Naive B cell (primary cell): ENCODE data around the gene C1QTNF12. TPM values are rescaled to one million over a fixed set of nuclear protein-coding genes. Genes with fewer than 3 reads are reported as not detected.
"Not testable (repeated sequence)": the region's sequence is repeated elsewhere in the genome, so short reads cannot be mapped to it uniquely, and the experiment has no call there.

ENCODE experiments used
- ATAC-seq, 2 donors: fragments of 150-1000 bp; cut with Tn5 transposase; 2 replicates each; pipeline ENCODE4 v1.10.0; 2021; ENCODE audit warnings: low read depth in 2 of 2, mild to moderate bottlenecking in 2 of 2, moderate library complexity in 2 of 2
- DNase-seq: peaks from one replicate; pipeline ENCODE4 v3.0.0; 2022
- H3K27ac Mint-ChIP-seq, 6 donors: one replicate each; pipeline ENCODE4 v1.8.0; 2020 to 2022; ENCODE audit warnings: mild to moderate bottlenecking in 6 of 6, mixed read lengths in 6 of 6, moderate library complexity in 5 of 6, inconsistent platforms in 2 of 6
- H3K27me3 Mint-ChIP-seq, 3 donors: one replicate each; pipeline ENCODE4 v1.8.0; 2021 to 2022; ENCODE audit warnings: mixed read lengths in 3 of 3, mild to moderate bottlenecking in 1 of 3
- H3K36me3 Mint-ChIP-seq, 2 donors: one replicate each; pipeline ENCODE4 v1.8.0; 2020 to 2022; ENCODE audit warnings: mixed read lengths in 2 of 2, inconsistent platforms in 1 of 2, mild to moderate bottlenecking in 1 of 2
- H3K4me1 Mint-ChIP-seq, 3 donors: one replicate each; pipeline ENCODE4 v1.8.0; 2020 to 2022; ENCODE audit warnings: mixed read lengths in 3 of 3, inconsistent platforms in 1 of 3, mild to moderate bottlenecking in 1 of 3, moderate library complexity in 1 of 3
- H3K4me3 Mint-ChIP-seq, 8 donors: one replicate each; pipeline ENCODE4 v1.8.0; 2020 to 2022; ENCODE audit warnings: mild to moderate bottlenecking in 8 of 8, mixed read lengths in 8 of 8, moderate library complexity in 8 of 8, inconsistent platforms in 2 of 8
- H3K9me3 Mint-ChIP-seq, 7 donors: one replicate each; pipeline ENCODE4 v1.8.0; 2020 to 2022; ENCODE audit warnings: mixed read lengths in 7 of 7, mild to moderate bottlenecking in 5 of 7, inconsistent platforms in 2 of 7, moderate library complexity in 1 of 7
- polyA plus RNA-seq, 6 donors: library from polyadenylated mRNA; unstranded; fragments of 300-500 nt; fragmentation: Illumina TruSeq; gene quantifications; one replicate each; pipeline ENCODE4 v1.2.3, GENCODE V29; 2021; ENCODE audit warnings: low read depth in 6 of 6

Gene C1QTNF12
- polyA plus RNA-seq, 6 donors from 2014 or later: not detected

GRCh38 chr1:1195726-1196125 is 50.8 kb downstream of the C1QTNF12 start:
- H3K27ac Mint-ChIP-seq: peak overlapping the region in 1 of 6 donors; percentile 30
- H3K4me1 Mint-ChIP-seq, H3K4me3 Mint-ChIP-seq, H3K27me3 Mint-ChIP-seq, DNase-seq, ATAC-seq: not testable (repeated sequence)
- peaks cover 6 to 28% (median 15%) of the 10 kb centered on the region in 7 donors for H3K9me3 Mint-ChIP-seq
- peaks cover 13 to 19% of the 10 kb centered on the region in 2 donors for H3K36me3 Mint-ChIP-seq

DNA sequence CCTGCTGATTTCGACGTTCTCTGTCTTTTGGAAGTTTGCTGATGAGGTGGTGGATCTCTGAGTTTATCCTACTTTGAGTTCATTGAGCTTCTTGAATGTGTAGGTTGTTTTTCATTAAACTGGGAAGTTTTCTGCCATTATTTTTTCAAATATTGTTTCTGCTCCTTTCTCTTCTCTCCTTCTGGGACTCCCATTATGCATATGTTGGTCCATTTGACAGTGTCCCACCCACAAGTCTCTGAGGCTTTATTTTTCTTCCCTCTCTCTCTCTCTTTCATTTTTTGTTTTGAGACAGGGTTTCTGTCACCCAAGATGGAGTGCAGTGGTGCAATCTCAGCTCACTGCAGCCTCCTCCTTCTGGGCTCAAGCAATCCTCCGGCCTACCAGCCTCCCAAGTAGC is 51.8 kb downstream of the C1QTNF12 start:
- Mint-ChIP-seq H3K27me3 (peaks cover 0 to 8% (median 8%) of the 10 kb centered on the region in 3 donors), H3K4me3 (peak overlapping the region in 1 of 8 donors; percentile 42), H3K27ac (no peak overlapping the region)

More for the DNA sequence above, 51.8 kb downstream of the C1QTNF12 start:
- Mint-ChIP-seq H3K9me3 (peaks cover 6 to 28% (median 15%) of the 10 kb centered on the region in 7 donors), H3K4me1 (no peaks in the 10 kb centered on the region), H3K36me3 (peaks cover 13 to 19% of the 10 kb centered on the region in 2 donors)
- no peak for ATAC-seq
- no peak for DNase-seq

Other genes starting within 250 kb of the C1QTNF12 start
- under 1 TPM in 2 of 6 donors, not detected in 4; 0.45 to 0.64 TPM for gene HES4, start 246.6 kb downstream of the C1QTNF12 start, polyA plus RNA-seq
- 100 to 1,000 TPM in 4 of 6 donors, 10 to 100 TPM in 2; 55.1 to 183 (median 124) TPM for gene ISG15, start 233.2 kb downstream of the C1QTNF12 start, polyA plus RNA-seq
- gene AGRN, start 226.6 kb downstream of the C1QTNF12 start, polyA plus RNA-seq: under 1 TPM in 2 of 6 donors, not detected in 4; 0.04 to 0.52 TPM
- not detected for gene RNF223, start 172.4 kb downstream of the C1QTNF12 start, polyA plus RNA-seq
- 1 to 10 TPM in 5 of 6 donors, not detected in 1; 2.0 to 6.3 (median 4.3) TPM for gene C1orf159, start 130.6 kb downstream of the C1QTNF12 start, polyA plus RNA-seq
- gene TTLL10, start 72.8 kb downstream of the C1QTNF12 start, polyA plus RNA-seq: not detected
- 10 to 100 TPM in 1 of 6 donors, 1 to 10 TPM in 5; 2.4 to 13.0 (median 7.9) TPM for gene TNFRSF18, start 40.1 kb downstream of the C1QTNF12 start, polyA plus RNA-seq
- under 1 TPM in 3 of 6 donors, not detected in 3; 0.18 to 0.36 (median 0.32) TPM for gene TNFRSF4, start 32.6 kb downstream of the C1QTNF12 start, polyA plus RNA-seq
- gene SDF4, start 14.7 kb downstream of the C1QTNF12 start, polyA plus RNA-seq: 100 to 1,000 TPM in 1 of 6 donors, 10 to 100 TPM in 5; 64.8 to 101 (median 85.4) TPM
- 10 to 100 TPM in 5 of 6 donors, 1 to 10 TPM in 1; 6.9 to 22.9 (median 12.9) TPM for gene B3GALT6, start 14.5 kb downstream of the C1QTNF12 start, polyA plus RNA-seq
- 100 to 1,000 TPM in 1 of 6 donors, 10 to 100 TPM in 5; 75.1 to 112 (median 87.4) TPM for gene UBE2J2, start 27.1 kb upstream of the C1QTNF12 start, polyA plus RNA-seq
- gene SCNN1D, start 33.7 kb upstream of the C1QTNF12 start, polyA plus RNA-seq: not detected
- gene ACAP3, start 61.2 kb upstream of the C1QTNF12 start, polyA plus RNA-seq: 1 to 10 TPM; 1.9 to 7.2 (median 3.1) TPM
- gene PUSL1, start 61.9 kb upstream of the C1QTNF12 start, polyA plus RNA-seq: 10 to 100 TPM in 5 of 6 donors, 1 to 10 TPM in 1; 7.2 to 17.2 (median 11.9) TPM
- gene INTS11, start 77.9 kb upstream of the C1QTNF12 start, polyA plus RNA-seq: 10 to 100 TPM; 45.9 to 61.5 (median 54.3) TPM
- gene CPTP, start 78.1 kb upstream of the C1QTNF12 start, polyA plus RNA-seq: 10 to 100 TPM in 3 of 6 donors, 1 to 10 TPM in 3; 7.9 to 16.9 (median 10.7) TPM
- under 1 TPM in 3 of 6 donors, not detected in 3; 0.28 to 0.44 (median 0.31) TPM for gene TAS1R3, start 84.6 kb upstream of the C1QTNF12 start, polyA plus RNA-seq
- gene DVL1, start 102.7 kb upstream of the C1QTNF12 start, polyA plus RNA-seq: 1 to 10 TPM in 1 of 6 donors, under 1 TPM in 4, not detected in 1; 0.40 to 1.0 (median 0.68) TPM
- not detected for gene MXRA8, start 111.8 kb upstream of the C1QTNF12 start, polyA plus RNA-seq
- 100 to 1,000 TPM; 103 to 122 (median 106) TPM for gene AURKAIP1, start 128.5 kb upstream of the C1QTNF12 start, polyA plus RNA-seq
- gene CCNL2, start 152.6 kb upstream of the C1QTNF12 start, polyA plus RNA-seq: 10 to 100 TPM; 16.8 to 50.2 (median 24.6) TPM
- gene MRPL20, start 160.6 kb upstream of the C1QTNF12 start, polyA plus RNA-seq: 100 to 1,000 TPM in 3 of 6 donors, 10 to 100 TPM in 3; 75.1 to 129 (median 102) TPM
- 1 to 10 TPM in 1 of 6 donors, under 1 TPM in 4, not detected in 1; 0.17 to 1.5 (median 0.28) TPM for gene ANKRD65, start 174.6 kb upstream of the C1QTNF12 start, polyA plus RNA-seq
- under 1 TPM in 1 of 6 donors, not detected in 5; 0.41 TPM for gene VWA1, start 189.0 kb upstream of the C1QTNF12 start, polyA plus RNA-seq
- gene ATAD3C, start 203.0 kb upstream of the C1QTNF12 start, polyA plus RNA-seq: not detected
- gene ATAD3B, start 225.0 kb upstream of the C1QTNF12 start, polyA plus RNA-seq: 10 to 100 TPM in 1 of 6 donors, 1 to 10 TPM in 3, under 1 TPM in 2; 0.20 to 10.2 (median 2.9) TPM